ENCODE results near the gene PLXNA4.

PLXNA4 gene

GRCh38 chr7:132117636-132118035 lies 458.6 kb downstream of the PLXNA4 start:
- no peak overlapping the region for H2BK5ac ChIP-seq (ENCODE audit: low read depth, low read length, poor library complexity, severe bottlenecking)
- H2AK5ac ChIP-seq (ENCODE audit: low read length, severe bottlenecking), result no peak overlapping the region
- no peak overlapping the region for H3K4me3 ChIP-seq (ENCODE audit: insufficient read depth in 1 of 2, low read depth in 1 of 2, low read length in 2 of 2)
- no peak for DNase-seq
- H3K23ac ChIP-seq (ENCODE audit: low read length in 2 of 2), result no peak overlapping the region
- H3K79me1 ChIP-seq (replicated peaks; ENCODE audit: low read length, poor library complexity, severe bottlenecking), result no peaks in the 10 kb centered on the region
- no peak overlapping the region for H3K4me2 ChIP-seq (ENCODE audit: low read length, poor library complexity, severe bottlenecking)
- no peak overlapping the region for H3K9ac ChIP-seq (ENCODE audit: low read length)
- peaks cover 4% of the 10 kb centered on the region for H3K4me1 ChIP-seq (ENCODE audit: control insufficient read depth, insufficient read depth, low read depth, low read length)
- H2BK12ac ChIP-seq (ENCODE audit: low read length in 2 of 2), result no peak overlapping the region
- no peak overlapping the region for H3K4ac ChIP-seq (ENCODE audit: low read depth in 1 of 2, low read length in 2 of 2)
- no peak overlapping the region for H2BK15ac ChIP-seq (ENCODE audit: low read depth, poor library complexity, severe bottlenecking)
- no peaks in the 10 kb centered on the region for H3K27me3 ChIP-seq (ENCODE audit: control insufficient read depth in 1 of 2, insufficient read depth in 1 of 2, low read length in 2 of 2)
- H3K9me3 ChIP-seq (ENCODE audit: control insufficient read depth, low read length), result no peaks in the 10 kb centered on the region
- 72% methylated on average over 6 of the region's 6 CpGs for WGBS
- H2BK120ac ChIP-seq (ENCODE audit: low read depth, low read length), result no peak overlapping the region
- no peak overlapping the region for H3K18ac ChIP-seq (ENCODE audit: low read depth in 1 of 2, low read length in 2 of 2)
- no peaks in the 10 kb centered on the region for H3K36me3 ChIP-seq (ENCODE audit: control insufficient read depth in 1 of 2, insufficient read depth in 2 of 2, low read depth in 1 of 2, low read length in 2 of 2)
- no peak overlapping the region for H2AFZ ChIP-seq (ENCODE audit: low read depth, low read length)
- H4K91ac ChIP-seq (ENCODE audit: low read length), result no peak overlapping the region
- no peak overlapping the region for H3K14ac ChIP-seq (ENCODE audit: low read length in 2 of 2)
- no peak overlapping the region for H4K8ac ChIP-seq (ENCODE audit: low read length)
- H3K27ac ChIP-seq (ENCODE audit: low read length, poor library complexity, severe bottlenecking), result no peak overlapping the region

GRCh38 chr7:132117181-132117580 lies 459.1 kb downstream of the PLXNA4 start:
- Histone ChIP-seq H2BK120ac (ENCODE audit: low read depth, low read length) (no peak overlapping the region), H4K91ac (ENCODE audit: low read length) (no peak overlapping the region), H3K79me1 (replicated peaks; ENCODE audit: low read length, poor library complexity, severe bottlenecking) (no peaks in the 10 kb centered on the region), H3K14ac (ENCODE audit: low read length in 2 of 2) (no peak overlapping the region), H3K9me3 (ENCODE audit: control insufficient read depth, low read length) (no peaks in the 10 kb centered on the region), H3K18ac (ENCODE audit: low read depth in 1 of 2, low read length in 2 of 2) (no peak overlapping the region), H3K23ac (ENCODE audit: low read length in 2 of 2) (no peak overlapping the region), H2BK12ac (ENCODE audit: low read length in 2 of 2) (no peak overlapping the region), H3K4ac (ENCODE audit: low read depth in 1 of 2, low read length in 2 of 2) (no peak overlapping the region), H2AFZ (ENCODE audit: low read depth, low read length) (no peak overlapping the region), H3K4me1 (ENCODE audit: control insufficient read depth, insufficient read depth, low read depth, low read length) (peaks cover 4% of the 10 kb centered on the region), H3K9ac (ENCODE audit: low read length) (no peak overlapping the region), H3K27ac (ENCODE audit: low read length, poor library complexity, severe bottlenecking) (no peak overlapping the region), H3K4me3 (ENCODE audit: insufficient read depth in 1 of 2, low read depth in 1 of 2, low read length in 2 of 2) (no peak overlapping the region), H4K8ac (ENCODE audit: low read length) (no peak overlapping the region), H2BK5ac (ENCODE audit: low read depth, low read length, poor library complexity, severe bottlenecking) (no peak overlapping the region), H3K4me2 (ENCODE audit: low read length, poor library complexity, severe bottlenecking) (no peak overlapping the region), H2BK15ac (ENCODE audit: low read depth, poor library complexity, severe bottlenecking) (no peak overlapping the region), H3K27me3 (ENCODE audit: control insufficient read depth in 1 of 2, insufficient read depth in 1 of 2, low read length in 2 of 2) (no peaks in the 10 kb centered on the region), H3K36me3 (ENCODE audit: control insufficient read depth in 1 of 2, insufficient read depth in 2 of 2, low read depth in 1 of 2, low read length in 2 of 2) (no peaks in the 10 kb centered on the region), H2AK5ac (ENCODE audit: low read length, severe bottlenecking) (no peak overlapping the region)
- peak; percentile 8 for DNase-seq
- 0% methylated on average over 1 of the region's 3 CpGs for WGBS

- Histone ChIP-seq H3K36me3 (ENCODE audit: control insufficient read depth in 1 of 2, insufficient read depth in 2 of 2, low read depth in 1 of 2, low read length in 2 of 2) (no peaks in the 10 kb centered on the region), H3K18ac (ENCODE audit: low read depth in 1 of 2, low read length in 2 of 2) (no peak overlapping the region), H3K9me3 (ENCODE audit: control insufficient read depth, low read length) (no peaks in the 10 kb centered on the region), H3K27me3 (ENCODE audit: control insufficient read depth in 1 of 2, insufficient read depth in 1 of 2, low read length in 2 of 2) (no peaks in the 10 kb centered on the region), H3K79me1 (replicated peaks; ENCODE audit: low read length, poor library complexity, severe bottlenecking) (no peaks in the 10 kb centered on the region), H2AFZ (ENCODE audit: low read depth, low read length) (no peak overlapping the region), H4K91ac (ENCODE audit: low read length) (no peak overlapping the region), H3K9ac (ENCODE audit: low read length) (no peak overlapping the region), H3K4me2 (ENCODE audit: low read length, poor library complexity, severe bottlenecking) (no peak overlapping the region), H3K14ac (ENCODE audit: low read length in 2 of 2) (no peak overlapping the region), H2BK120ac (ENCODE audit: low read depth, low read length) (no peak overlapping the region), H4K8ac (ENCODE audit: low read length) (no peak overlapping the region), H3K27ac (ENCODE audit: low read length, poor library complexity, severe bottlenecking) (no peak overlapping the region), H3K4me1 (ENCODE audit: control insufficient read depth, insufficient read depth, low read depth, low read length) (peaks cover 4% of the 10 kb centered on the region), H3K4ac (ENCODE audit: low read depth in 1 of 2, low read length in 2 of 2) (no peak overlapping the region), H2AK5ac (ENCODE audit: low read length, severe bottlenecking) (no peak overlapping the region), H2BK15ac (ENCODE audit: low read depth, poor library complexity, severe bottlenecking) (no peak overlapping the region), H3K23ac (ENCODE audit: low read length in 2 of 2) (no peak overlapping the region), H2BK5ac (ENCODE audit: low read depth, low read length, poor library complexity, severe bottlenecking) (no peak overlapping the region), H2BK12ac (ENCODE audit: low read length in 2 of 2) (no peak overlapping the region), H3K4me3 (ENCODE audit: insufficient read depth in 1 of 2, low read depth in 1 of 2, low read length in 2 of 2) (no peak overlapping the region)
- WGBS, result 77% methylated on average over 3 of the region's 3 CpGs
- DNase-seq, result no peak
These were observed 459.9 kb downstream of the PLXNA4 start for GRCh38 chr7:132116369-132116768.

GRCh38 chr7:132115758-132116157 lies 460.5 kb downstream of the PLXNA4 start:
- H3K14ac ChIP-seq (ENCODE audit: low read length in 2 of 2), result no peak overlapping the region
- no peak overlapping the region for H3K4me3 ChIP-seq (ENCODE audit: insufficient read depth in 1 of 2, low read depth in 1 of 2, low read length in 2 of 2)
- no peak overlapping the region for H2BK15ac ChIP-seq (ENCODE audit: low read depth, poor library complexity, severe bottlenecking)
- WGBS, result no CpG with 5 or more reads among the region's 2 CpGs
- no peak for DNase-seq
- H3K9ac ChIP-seq (ENCODE audit: low read length), result no peak overlapping the region
- H3K9me3 ChIP-seq (ENCODE audit: control insufficient read depth, low read length), result no peaks in the 10 kb centered on the region
- H2BK120ac ChIP-seq (ENCODE audit: low read depth, low read length), result no peak overlapping the region
- no peaks in the 10 kb centered on the region for H3K27me3 ChIP-seq (ENCODE audit: control insufficient read depth in 1 of 2, insufficient read depth in 1 of 2, low read length in 2 of 2)
- H4K91ac ChIP-seq (ENCODE audit: low read length), result no peak overlapping the region
- H2BK5ac ChIP-seq (ENCODE audit: low read depth, low read length, poor library complexity, severe bottlenecking), result no peak overlapping the region
- H3K36me3 ChIP-seq (ENCODE audit: control insufficient read depth in 1 of 2, insufficient read depth in 2 of 2, low read depth in 1 of 2, low read length in 2 of 2), result no peaks in the 10 kb centered on the region
- H3K18ac ChIP-seq (ENCODE audit: low read depth in 1 of 2, low read length in 2 of 2), result no peak overlapping the region
- H2AK5ac ChIP-seq (ENCODE audit: low read length, severe bottlenecking), result no peak overlapping the region
- H3K4me1 ChIP-seq (ENCODE audit: control insufficient read depth, insufficient read depth, low read depth, low read length), result peaks cover 4% of the 10 kb centered on the region
- H4K8ac ChIP-seq (ENCODE audit: low read length), result no peak overlapping the region
- no peak overlapping the region for H2BK12ac ChIP-seq (ENCODE audit: low read length in 2 of 2)
- no peak overlapping the region for H3K27ac ChIP-seq (ENCODE audit: low read length, poor library complexity, severe bottlenecking)
- no peak overlapping the region for H3K4ac ChIP-seq (ENCODE audit: low read depth in 1 of 2, low read length in 2 of 2)
- no peak overlapping the region for H3K23ac ChIP-seq (ENCODE audit: low read length in 2 of 2)
- no peak overlapping the region for H3K4me2 ChIP-seq (ENCODE audit: low read length, poor library complexity, severe bottlenecking)
- H2AFZ ChIP-seq (ENCODE audit: low read depth, low read length), result no peak overlapping the region
- H3K79me1 ChIP-seq (replicated peaks; ENCODE audit: low read length, poor library complexity, severe bottlenecking), result no peaks in the 10 kb centered on the region
